ENCODE results near the gene OR6C65. TPM values are rescaled to one million over a fixed set of nuclear protein-coding genes. Genes with fewer than 3 reads are reported as not detected.

Gene OR6C65
- polyA plus RNA-seq, 1 donor (not counting 4 experiments of a cell fraction or from before 2014, with no cell fraction given), result not detected

DNA sequence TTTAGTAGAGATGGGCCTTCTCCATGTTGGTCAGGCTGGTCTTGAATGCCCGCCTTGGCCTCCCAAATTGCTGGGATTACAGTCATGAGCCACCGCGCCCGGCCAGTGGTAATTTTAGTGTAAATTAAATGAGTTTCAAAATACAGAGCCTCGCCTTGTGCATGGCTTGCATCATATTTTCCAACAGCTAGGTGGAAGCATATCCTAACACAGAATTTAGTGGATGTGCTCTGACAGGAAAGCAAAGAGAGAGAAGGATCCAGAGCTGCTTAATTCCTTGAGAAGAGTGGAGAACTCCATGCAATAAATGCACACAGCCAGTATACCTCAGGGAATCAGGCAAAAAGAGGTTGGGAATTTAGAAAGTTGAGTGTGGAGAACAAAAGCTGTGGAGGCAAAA, 46.0 kb downstream of the OR6C65 start:
- H3K36me3 ChIP-seq (ENCODE audit: control insufficient read depth in 2 of 2, extremely low read depth in 1 of 2, insufficient read depth in 2 of 2, low read length in 2 of 2), result no peaks in the 10 kb centered on the region
- dilution Hi-C loops (cut with MboI; ENCODE audit: extremely low pct_ligation_motif_present, low sequenced_read_pairs), result no loop called here
- H4K20me1 ChIP-seq (ENCODE audit: control insufficient read depth, extremely low read depth, insufficient read depth, low read length), result no peaks in the 10 kb centered on the region
- no peak overlapping the region for H3K4me3 ChIP-seq (ENCODE audit: control insufficient read depth in 2 of 3, extremely low read depth in 1 of 3, insufficient read depth in 2 of 3, low read depth in 1 of 3, low read length in 3 of 3)
- H3K9me3 ChIP-seq (ENCODE audit: control insufficient read depth, low read depth, low read length), result no peaks in the 10 kb centered on the region
- H3K4me1 ChIP-seq (ENCODE audit: control insufficient read depth, extremely low read depth, insufficient read depth, low read length), result no peaks in the 10 kb centered on the region
- H3K4me2 ChIP-seq (ENCODE audit: control insufficient read depth, extremely low read depth, insufficient read depth, low read depth, low read length), result no peak overlapping the region
- FAIRE-seq, result no peak
- no peaks in the 10 kb centered on the region for H3K9me1 ChIP-seq (ENCODE audit: control insufficient read depth, extremely low read depth, insufficient read depth, low read length)
- no peaks in the 10 kb centered on the region for H3K79me2 ChIP-seq (ENCODE audit: control insufficient read depth, insufficient read depth, low read length)
- no peak overlapping the region for H3K9ac ChIP-seq (ENCODE audit: control insufficient read depth, extremely low read depth, insufficient read depth, low read length)
- no peak for DNase-seq (ENCODE audit: low read depth, low spot score)
- H2AFZ ChIP-seq (ENCODE audit: control insufficient read depth, low read length), result no peak overlapping the region
- no peak for TF ChIP-seq EZH2 (IDR thresholded peaks at IDR 0.05; ENCODE audit: low read length)
- TF ChIP-seq, protein P1, sequence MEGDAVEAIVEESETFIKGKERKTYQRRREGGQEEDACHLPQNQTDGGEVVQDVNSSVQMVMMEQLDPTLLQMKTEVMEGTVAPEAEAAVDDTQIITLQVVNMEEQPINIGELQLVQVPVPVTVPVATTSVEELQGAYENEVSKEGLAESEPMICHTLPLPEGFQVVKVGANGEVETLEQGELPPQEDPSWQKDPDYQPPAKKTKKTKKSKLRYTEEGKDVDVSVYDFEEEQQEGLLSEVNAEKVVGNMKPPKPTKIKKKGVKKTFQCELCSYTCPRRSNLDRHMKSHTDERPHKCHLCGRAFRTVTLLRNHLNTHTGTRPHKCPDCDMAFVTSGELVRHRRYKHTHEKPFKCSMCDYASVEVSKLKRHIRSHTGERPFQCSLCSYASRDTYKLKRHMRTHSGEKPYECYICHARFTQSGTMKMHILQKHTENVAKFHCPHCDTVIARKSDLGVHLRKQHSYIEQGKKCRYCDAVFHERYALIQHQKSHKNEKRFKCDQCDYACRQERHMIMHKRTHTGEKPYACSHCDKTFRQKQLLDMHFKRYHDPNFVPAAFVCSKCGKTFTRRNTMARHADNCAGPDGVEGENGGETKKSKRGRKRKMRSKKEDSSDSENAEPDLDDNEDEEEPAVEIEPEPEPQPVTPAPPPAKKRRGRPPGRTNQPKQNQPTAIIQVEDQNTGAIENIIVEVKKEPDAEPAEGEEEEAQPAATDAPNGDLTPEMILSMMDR (optimal IDR thresholded peaks at IDR 0.05 in 1 of 3, IDR thresholded peaks at IDR 0.05 in 1 of 3, conservative IDR thresholded peaks at IDR 0.05 in 1 of 3; ENCODE audit: extremely low read depth in 1 of 3, insufficient read depth in 2 of 3, low read length in 3 of 3), result peak in 1 of 3 experiments; percentile 8
- H3K27ac ChIP-seq (ENCODE audit: control insufficient read depth, insufficient read depth, low read length), result no peak overlapping the region
- H3K27me3 ChIP-seq (ENCODE audit: control insufficient read depth, extremely low read depth, insufficient read depth, low read length), result no peaks in the 10 kb centered on the region

DNA sequence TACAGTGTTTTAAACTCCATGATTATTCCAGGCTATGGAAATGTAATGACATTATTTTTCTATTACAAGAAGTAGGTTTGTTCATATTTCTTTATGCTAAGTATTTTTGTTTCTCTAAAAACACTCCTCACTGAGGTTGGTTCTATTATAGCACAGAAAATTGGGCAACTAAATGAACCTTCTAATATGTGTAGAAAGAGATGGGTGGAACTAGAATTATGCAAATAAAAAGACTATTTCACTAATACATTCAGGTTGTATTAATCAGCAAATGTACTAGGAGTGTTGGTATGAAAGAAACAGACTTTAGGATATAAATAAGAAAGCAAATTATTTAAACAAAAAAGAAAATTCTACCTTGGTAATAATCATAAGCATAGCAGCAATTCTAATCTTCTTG, 48.5 kb downstream of the OR6C65 start:
- dilution Hi-C loops (cut with MboI; ENCODE audit: extremely low pct_ligation_motif_present, low sequenced_read_pairs), result no loop called here
- no peak for FAIRE-seq
- DNase-seq (ENCODE audit: low read depth, low spot score), result no peak
- Histone ChIP-seq H3K4me1 (ENCODE audit: control insufficient read depth, extremely low read depth, insufficient read depth, low read length) (no peaks in the 10 kb centered on the region), H3K27me3 (ENCODE audit: control insufficient read depth, extremely low read depth, insufficient read depth, low read length) (no peaks in the 10 kb centered on the region), H3K9me1 (ENCODE audit: control insufficient read depth, extremely low read depth, insufficient read depth, low read length) (no peaks in the 10 kb centered on the region), H3K9me3 (ENCODE audit: control insufficient read depth, low read depth, low read length) (no peaks in the 10 kb centered on the region), H3K4me2 (ENCODE audit: control insufficient read depth, extremely low read depth, insufficient read depth, low read depth, low read length) (no peak overlapping the region), H4K20me1 (ENCODE audit: control insufficient read depth, extremely low read depth, insufficient read depth, low read length) (no peaks in the 10 kb centered on the region), H3K27ac (ENCODE audit: control insufficient read depth, insufficient read depth, low read length) (no peak overlapping the region), H2AFZ (ENCODE audit: control insufficient read depth, low read length) (no peak overlapping the region), H3K36me3 (ENCODE audit: control insufficient read depth in 2 of 2, extremely low read depth in 1 of 2, insufficient read depth in 2 of 2, low read length in 2 of 2) (no peaks in the 10 kb centered on the region), H3K79me2 (ENCODE audit: control insufficient read depth, insufficient read depth, low read length) (no peaks in the 10 kb centered on the region), H3K4me3 (ENCODE audit: control insufficient read depth in 2 of 3, extremely low read depth in 1 of 3, insufficient read depth in 2 of 3, low read depth in 1 of 3, low read length in 3 of 3) (no peak overlapping the region), H3K9ac (ENCODE audit: control insufficient read depth, extremely low read depth, insufficient read depth, low read length) (no peak overlapping the region)
- no peak for TF ChIP-seq EZH2 (IDR thresholded peaks at IDR 0.05; ENCODE audit: low read length)
- TF ChIP-seq, protein P1 (optimal IDR thresholded peaks at IDR 0.05 in 1 of 3, IDR thresholded peaks at IDR 0.05 in 1 of 3, conservative IDR thresholded peaks at IDR 0.05 in 1 of 3; ENCODE audit: extremely low read depth in 1 of 3, insufficient read depth in 2 of 3, low read length in 3 of 3), result no peak

Other genes with a start within 250 kb of the OR6C65 start
- not detected in 3 replicates for gene OR10A7, start 179.5 kb upstream of the OR6C65 start, polyA plus RNA-seq
- not detected in 3 replicates for gene OR6C74, start 155.9 kb upstream of the OR6C65 start, polyA plus RNA-seq
- not detected in 3 replicates for gene OR6C6, start 104.0 kb upstream of the OR6C65 start, polyA plus RNA-seq
- gene OR6C1, start 86.2 kb upstream of the OR6C65 start, polyA plus RNA-seq, result not detected in 3 replicates
- not detected in 3 replicates for gene OR6C3, start 69.8 kb upstream of the OR6C65 start, polyA plus RNA-seq
- not detected in 3 replicates for gene OR6C75, start 37.6 kb upstream of the OR6C65 start, polyA plus RNA-seq
- not detected in 3 replicates for gene OR6C76, start 25.7 kb downstream of the OR6C65 start, polyA plus RNA-seq
- gene OR6C2, start 43.5 kb downstream of the OR6C65 start, polyA plus RNA-seq, result not detected in 3 replicates
- gene OR6C70, start 69.6 kb downstream of the OR6C65 start, polyA plus RNA-seq, result not detected in 3 replicates
- not detected in 3 replicates for gene OR6C68, start 91.8 kb downstream of the OR6C65 start, polyA plus RNA-seq
- not detected in 3 replicates for gene OR6C4, start 149.1 kb downstream of the OR6C65 start, polyA plus RNA-seq
- gene OR2AP1, start 171.9 kb downstream of the OR6C65 start, polyA plus RNA-seq, result not detected in 3 replicates
- not detected in 3 replicates for gene OR10P1, start 236.4 kb downstream of the OR6C65 start, polyA plus RNA-seq